Activated CD4-positive, alpha-beta T cell treated with anti-CD3 and anti-CD28 coated beads for 48 hours (primary cell): ENCODE data around the gene ZBTB9.

ENCODE experiments used
- DNase-seq: peaks from one replicate; pipeline ENCODE4 v3.0.0-alpha.2; 2020

The ZBTB9 gene

GRCh38 chr6:33418690-33419291 lies 35.6 kb upstream of the ZBTB9 start:
- DNase-seq = peak; percentile 73

DNA sequence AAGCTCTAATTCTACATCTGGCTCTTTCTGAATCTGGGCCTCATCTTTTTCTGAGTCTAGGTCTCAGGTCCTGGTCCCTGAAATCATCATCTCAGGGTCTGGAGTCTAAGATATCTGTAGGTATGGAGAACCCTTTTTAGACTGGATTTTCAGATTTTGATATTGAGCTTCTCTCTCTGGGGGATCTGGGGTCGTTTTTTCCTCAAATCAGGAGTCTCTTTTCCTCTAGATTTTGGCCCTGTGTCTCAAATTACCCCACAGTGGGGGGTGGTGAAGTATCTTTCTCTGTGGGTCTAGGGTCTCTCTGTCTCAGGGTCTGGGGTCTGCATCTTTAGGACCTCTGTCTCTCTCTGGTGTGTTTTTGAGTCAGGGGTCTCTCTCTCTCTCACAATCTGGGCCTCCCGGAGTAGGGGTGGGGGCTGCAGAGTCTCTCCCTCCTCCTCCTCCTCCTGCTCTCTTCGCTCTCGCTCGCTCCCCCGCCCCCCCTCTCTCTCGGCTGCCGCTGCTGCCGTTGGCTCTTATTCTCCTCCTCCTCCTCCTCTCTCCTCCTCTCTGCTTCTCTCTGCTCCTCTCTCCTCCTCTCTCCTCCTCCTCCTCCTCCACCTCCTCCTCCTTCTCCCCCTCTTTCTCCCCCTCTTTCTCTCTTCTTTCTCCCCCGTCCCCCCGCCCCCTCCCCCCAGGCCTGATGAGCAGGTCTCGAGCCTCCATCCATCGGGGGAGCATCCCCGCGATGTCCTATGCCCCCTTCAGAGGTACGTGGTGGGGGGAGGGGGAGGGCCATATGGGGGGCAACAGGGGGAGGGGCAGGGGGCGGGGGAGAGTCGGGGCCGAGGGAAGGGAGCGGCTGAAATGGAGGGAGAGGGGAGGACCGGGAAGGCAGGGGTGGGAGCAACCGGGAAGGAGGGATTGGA lies 34.5 kb upstream of the ZBTB9 start, which contains the start of gene SYNGAP1:
Gene SYNGAP1, plus strand, starts transcription at position 486 of the 911 bp plus-strand sequence. Its CDS starts 200 bp downstream, at position 686.
- DNase-seq = peak; percentile 69

DNA sequence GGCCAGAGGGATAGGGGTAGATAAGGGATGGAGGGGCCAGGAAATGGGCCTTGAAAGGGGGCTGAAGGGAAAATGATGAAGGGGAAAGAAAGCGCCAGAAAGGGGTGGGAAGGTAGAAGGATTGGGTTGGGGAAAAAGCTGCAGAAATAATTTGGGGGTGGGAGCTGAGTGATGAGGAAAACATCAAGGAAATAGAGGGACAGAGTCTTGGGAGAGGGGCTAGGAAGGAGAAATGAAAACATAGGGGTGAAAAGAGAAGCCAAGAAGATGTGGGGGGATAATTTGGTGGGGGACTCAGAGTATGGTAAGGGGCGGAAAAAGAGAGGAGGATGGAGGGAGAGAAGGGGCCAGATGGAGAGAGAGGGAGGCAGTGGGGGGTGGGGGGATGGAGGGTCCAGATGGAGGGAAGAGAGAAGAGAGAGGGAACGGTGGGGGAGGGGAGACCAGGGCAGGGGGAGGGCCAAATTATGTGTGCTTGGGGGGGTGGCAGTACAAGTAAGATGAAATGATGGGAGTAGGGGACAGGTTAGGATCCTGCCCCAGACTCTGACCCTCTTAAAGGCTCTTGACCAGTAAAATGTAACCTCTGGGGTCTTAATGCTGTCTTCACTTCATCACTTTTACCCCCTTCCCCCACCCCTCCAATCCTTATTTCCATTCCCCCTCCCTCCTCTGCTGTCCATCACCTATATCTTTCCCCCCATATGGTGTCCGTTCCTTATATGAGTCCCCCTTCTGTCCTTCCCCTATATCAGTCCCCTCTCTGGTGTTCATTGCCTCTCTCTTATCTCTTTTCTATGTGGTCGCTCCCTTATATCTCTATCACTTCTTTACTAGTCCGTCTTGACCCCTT lies 33.7 kb upstream of the ZBTB9 start:
- no peak for DNase-seq

GRCh38 chr6:33421344-33421643 lies 33.1 kb upstream of the ZBTB9 start:
- DNase-seq = no peak

- no peak for DNase-seq
Observed at GRCh38 chr6:33423777-33424176, 30.6 kb upstream of the ZBTB9 start.

DNA sequence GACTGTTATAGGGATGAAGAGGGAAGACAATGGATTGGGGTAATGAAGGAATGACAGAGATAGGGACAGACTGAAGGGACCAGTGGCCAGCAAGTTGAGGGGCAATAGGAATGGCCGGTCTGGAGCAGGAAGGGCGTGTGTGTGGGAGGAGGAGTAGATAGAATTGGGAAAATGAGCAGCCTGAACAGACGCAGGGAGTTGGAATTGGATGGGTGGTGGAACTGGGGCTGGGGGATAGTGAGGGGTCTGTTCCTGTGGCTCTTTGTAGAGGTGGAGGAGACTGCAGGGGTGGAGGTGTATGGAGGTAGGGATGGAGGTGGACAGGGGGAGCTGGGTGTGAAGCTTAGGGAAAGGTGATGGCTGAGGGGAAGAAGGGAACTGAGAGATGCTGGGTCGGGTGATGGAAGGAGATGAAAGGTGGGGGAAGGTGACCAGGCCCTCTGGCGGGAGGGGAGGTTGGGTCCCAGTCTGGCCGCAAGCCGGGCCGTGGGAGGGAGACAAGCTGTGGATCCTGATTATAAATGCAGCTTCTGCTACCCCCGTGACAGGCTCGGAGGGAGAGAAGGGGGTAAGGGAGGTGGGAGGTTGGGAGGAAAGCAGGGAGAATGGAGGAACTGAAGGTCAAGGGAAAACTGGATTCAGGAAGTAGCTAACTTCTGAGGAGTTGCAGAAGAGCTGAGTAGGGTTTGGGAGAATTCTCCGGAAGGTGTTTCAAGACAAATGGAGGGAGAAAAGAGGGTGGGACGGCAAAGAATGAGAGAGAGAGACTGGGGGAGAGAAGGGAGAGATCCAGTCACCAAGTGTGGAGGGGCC lies 29.3 kb upstream of the ZBTB9 start:
- no peak for DNase-seq

- DNase-seq = peak; percentile 89
Observed at GRCh38 chr6:33425668-33426577, 28.5 kb upstream of the ZBTB9 start.

DNA sequence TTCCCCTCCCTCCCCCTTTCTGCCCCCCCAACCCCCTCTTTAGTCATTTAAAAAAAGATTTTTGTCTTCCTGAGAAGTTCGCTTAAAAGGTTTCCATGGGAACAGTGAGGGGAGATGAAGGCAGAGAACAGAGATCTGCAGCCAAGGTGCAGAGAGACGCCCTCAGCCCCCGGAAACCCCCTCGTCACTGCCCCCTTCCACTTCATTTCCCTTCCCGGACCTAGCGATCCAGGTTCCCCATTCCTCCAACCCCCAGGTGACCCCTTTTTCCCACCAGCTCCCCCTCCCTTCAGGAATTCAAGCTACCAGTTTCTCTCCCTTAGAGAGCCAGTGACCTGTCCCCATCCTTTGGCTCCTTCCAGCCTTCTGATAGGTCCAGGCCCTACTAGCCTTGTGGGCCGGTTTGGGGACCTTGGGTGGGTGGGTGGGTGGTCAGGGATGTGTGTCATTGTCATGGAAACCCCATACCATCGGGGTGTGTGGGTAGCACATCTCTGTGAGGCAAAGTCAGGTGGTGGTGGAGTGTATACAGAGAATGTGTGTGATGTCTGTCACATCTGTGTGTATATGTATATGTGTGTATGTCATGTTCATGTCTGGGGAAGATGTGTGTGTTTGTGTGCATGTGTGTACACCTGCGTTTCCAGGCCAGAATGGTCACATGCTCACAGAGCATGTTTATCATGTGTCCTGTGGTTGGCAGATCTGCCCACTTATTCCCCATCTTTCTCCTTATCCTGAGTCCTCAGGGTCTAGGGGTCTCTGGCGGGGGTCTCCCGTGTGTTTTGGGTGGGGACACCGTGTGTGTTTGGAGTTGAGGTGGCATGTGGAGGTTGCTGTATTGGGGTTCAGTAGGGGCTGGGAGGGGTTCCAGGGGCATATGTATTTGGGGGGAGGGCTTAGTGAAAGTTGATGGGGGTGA lies 27.5 kb upstream of the ZBTB9 start:
- DNase-seq = peak; percentile 28

DNA sequence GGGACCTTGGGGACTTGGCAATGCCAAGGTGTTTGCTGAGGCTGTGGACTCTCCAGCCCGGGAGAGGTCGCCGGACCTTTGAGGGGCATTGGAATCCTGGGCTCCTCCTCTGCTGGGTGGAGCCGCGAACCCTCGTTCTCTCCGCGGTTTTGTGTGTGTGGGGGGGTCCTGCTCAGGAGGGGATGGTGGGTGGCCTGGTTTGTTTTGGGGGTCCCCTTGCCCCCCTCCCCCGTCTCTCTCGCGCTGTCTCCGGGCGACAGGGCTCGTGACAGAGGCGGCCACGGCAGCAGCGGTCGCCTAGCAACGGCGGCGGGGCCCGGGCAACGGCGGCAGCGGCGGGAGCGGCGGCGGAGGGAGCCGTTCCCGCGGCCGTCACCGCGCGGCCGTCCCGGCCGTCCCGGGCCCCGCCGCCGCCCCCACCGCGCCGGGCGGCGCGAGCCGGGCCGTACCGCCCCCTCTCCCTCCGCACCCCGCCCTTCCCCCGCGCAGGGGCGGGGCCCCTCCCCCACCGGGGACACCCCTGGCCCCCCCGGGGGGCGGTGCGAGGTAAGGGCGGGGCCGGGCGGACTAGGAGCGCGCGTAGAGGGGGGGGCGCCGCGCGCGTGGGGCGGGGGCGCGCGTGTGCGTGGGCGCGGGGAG lies 26.7 kb upstream of the ZBTB9 start:
- peak; percentile 64 for DNase-seq

DNA sequence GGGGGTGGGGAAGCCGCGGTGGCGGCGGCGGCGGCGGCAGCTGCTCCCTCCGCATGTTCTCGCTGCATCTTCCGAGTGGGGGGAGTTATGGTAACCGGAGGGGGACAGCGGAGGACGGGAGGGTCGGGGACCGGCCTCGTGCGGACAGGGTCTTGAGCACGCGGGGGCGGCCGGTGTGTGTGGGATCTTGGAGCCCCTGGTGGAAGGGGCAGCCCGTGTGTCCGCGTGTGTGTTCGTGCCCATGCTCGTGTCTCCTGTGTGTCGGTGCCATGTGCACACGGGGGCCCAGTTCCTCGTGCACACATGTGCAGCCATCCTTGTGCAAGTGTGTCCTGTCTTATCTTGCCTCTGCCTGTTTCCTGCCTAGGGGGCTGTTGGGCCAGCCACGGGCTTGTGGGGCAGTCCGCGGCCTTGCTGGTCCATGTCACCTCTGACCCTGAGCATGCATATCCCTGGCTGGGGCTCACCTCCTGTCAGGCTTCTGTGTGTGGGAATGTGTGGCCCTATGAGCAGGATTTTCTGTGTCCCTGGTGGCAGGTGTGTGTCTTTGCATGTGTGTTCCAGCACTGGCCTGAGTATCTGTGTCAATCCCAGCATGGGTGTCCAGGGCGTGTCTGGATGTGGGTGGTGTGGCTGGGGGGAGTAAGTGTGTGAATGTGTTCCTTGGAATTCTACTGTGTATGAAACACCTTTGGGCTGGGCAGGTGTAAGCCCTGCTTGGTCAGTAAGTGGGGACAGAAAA lies 26.0 kb upstream of the ZBTB9 start:
- DNase-seq = peak; percentile 57

- DNase-seq = no peak
Observed at GRCh38 chr6:33428966-33429749, 25.2 kb upstream of the ZBTB9 start.

DNA sequence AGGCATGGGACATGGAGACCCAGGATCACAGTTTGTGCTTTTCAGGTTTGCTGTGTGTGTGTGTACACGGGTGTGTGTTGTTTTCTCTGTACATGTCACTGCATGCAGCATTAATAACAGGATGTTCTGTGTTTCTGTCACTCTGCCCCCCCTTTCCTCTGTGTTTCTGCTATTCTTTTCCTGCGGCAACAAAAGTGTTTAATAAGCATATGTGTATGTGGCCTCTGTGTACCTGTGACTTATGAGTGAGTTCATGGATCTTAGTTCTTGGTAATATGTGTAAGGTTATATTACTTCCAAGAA lies 24.7 kb upstream of the ZBTB9 start:
- no peak for DNase-seq

- DNase-seq = no peak
Observed at GRCh38 chr6:33430334-33430733, 24.0 kb upstream of the ZBTB9 start.

DNA sequence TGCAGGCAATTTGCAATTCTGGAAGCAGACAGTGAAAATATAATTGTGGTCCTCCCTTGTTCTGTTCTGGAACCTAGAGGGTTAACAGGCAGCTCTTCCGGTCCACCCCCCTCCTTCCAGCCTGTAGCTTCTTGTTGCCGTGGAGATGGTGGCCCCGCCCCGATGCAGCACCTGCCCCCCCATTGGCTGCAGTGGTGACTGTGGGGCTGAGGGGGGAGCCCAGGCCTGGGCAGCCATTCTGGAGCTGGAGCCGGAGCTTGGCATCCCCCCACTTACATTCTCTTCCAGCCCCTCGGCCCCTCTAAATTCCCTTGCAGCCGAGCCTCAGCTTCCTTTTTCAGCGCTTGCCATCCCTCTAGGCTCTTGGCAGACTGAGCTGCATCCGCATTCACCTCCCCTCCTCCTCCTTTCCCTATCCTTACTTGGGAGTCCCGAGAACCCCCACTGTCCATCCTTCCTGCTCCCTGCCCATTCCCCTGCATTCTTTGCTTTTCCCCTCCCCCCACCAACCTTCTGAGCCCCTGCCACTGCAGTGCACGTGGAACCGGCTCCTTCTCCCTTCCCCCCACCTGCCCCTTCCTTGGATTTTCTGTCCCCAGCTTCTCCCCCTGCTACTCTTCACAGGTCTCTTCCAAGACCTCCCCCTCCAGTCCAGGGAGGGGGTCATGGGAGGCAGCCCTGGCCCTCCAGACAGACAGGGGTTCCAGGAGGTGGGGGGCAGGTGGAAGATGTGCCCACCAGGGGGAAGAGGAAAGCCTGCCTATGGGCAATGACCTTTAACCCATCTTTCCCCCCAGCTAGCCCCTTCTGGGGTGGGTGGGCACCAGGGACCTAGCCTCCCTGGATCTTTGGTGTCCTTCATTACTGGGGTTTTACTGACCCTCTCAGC lies 23.1 kb upstream of the ZBTB9 start:
- DNase-seq = peak; percentile 85

DNA sequence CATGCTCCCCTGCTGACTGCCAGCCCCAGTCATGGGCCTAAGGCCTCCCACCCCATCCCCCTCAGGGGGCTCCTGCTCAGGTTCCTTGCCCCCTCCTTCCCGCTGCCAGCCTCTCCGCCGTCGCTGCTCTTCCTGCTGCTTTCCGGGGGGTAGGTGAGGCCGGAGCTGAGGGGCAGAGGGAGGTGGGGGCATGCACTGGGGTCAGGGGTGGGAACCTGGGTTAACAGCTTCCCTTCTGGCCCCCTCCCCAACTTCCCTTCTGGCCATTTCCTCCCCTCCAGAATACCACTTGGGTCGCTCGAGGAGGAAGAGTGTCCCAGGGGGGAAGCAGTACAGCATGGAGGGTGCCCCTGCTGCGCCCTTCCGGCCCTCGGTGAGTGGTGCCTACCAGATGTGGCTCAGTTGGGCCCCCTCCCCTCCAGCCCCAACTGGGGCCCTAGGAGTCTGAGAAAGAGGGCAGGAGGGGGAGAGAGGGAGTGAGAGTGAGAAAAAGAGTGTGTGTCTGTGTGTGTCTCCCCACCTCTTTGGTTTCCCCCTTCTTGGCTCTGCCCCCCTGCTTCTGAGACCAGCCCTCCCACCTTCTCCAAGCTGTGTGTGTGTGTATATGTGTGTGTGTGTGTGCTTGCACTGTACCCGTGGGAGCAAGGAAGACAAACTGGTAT lies 22.4 kb upstream of the ZBTB9 start:
- DNase-seq = no peak

DNA sequence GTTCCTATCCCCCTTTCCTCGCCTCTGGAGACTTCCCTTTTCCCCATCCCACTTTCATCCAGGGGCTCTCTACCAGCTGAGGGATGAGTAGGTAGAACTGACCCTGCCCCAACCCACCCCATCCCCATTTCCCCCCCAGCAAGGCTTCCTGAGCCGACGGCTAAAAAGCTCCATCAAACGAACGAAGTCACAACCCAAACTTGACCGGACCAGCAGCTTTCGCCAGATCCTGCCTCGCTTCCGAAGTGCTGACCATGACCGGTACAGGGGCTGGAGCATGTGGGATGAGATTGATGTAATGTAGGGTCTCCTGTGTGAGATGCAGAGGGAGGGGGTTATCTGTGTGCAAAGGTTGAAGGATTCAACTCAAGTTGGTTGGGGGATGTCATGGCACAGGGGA lies 21.8 kb upstream of the ZBTB9 start:
- DNase-seq = no peak

GRCh38 chr6:33433001-33433543 lies 21.3 kb upstream of the ZBTB9 start:
- DNase-seq = no peak
